ENCODE measurements around the gene RIPK4.

The RIPK4 gene

DNA sequence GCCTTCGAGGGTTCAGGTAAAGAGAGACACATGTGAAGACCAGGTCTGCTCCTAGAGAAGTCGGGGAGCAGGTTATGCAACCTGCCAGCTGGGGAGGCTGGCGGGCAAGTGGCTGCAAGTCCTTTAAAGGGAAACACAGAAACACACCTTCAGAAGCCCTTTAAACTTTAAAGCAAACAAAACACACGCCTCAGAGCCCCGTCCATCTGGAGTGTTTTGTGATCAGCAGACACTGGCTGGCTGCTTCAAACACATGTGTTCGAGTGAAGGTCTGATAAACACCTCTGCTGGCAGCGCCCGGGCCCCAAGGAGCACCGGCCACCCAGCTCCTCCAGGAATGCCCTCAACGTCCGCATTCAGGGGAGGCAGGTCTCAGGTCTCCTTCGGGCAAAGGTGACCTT is 15.2 kb downstream of the RIPK4 start:
- DNase-seq = no peak

DNA sequence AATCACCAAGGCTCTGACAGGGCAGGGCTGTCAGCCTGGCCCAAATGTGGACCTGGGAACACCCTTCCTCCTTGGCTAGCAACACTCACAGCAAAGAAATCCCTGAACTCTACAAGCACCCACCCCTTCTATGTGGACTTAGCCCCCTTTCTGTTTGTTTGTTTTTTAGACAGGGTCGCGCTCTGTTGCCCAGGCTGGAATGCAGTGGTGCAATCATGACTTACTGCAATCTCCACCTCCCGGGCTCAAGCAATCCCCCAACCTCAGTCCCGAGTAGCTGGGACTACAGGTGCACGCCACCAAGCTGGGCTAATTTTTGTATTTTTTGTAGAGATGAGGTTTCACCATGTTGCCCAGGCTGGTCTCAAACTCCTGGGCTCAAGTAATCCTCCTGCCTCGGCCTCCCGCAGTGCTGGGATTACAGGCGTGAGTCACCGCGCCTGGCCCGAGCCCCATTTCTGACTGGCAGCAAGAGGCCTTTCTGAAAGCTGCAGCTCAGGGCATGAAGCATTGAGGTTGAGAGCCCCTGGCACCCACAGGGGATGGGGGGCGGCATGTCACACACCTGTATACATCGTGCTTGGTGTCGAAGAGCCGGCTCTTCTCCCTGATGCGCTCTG is 16.2 kb downstream of the RIPK4 start:
- no peak for DNase-seq

DNA sequence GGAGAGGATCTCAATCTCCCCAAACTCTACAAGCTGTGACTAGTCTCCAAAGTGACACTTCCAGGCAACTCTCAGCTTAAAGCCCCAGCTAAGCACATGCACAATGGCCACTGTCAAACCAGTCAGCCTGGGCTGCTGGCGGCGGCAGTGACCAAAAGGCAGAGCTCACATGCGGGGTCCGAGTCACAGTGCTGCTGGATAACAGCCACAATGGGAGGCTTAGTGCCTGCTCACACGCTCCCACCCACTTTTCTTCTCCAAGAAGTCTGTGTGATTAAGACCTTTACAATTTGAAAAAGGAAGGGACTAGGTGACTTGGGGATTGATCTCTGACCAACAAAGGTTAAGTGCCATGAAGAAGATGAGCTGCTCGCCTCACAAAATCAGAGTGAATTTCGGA is 16.8 kb downstream of the RIPK4 start:
- no peak for DNase-seq

DNA sequence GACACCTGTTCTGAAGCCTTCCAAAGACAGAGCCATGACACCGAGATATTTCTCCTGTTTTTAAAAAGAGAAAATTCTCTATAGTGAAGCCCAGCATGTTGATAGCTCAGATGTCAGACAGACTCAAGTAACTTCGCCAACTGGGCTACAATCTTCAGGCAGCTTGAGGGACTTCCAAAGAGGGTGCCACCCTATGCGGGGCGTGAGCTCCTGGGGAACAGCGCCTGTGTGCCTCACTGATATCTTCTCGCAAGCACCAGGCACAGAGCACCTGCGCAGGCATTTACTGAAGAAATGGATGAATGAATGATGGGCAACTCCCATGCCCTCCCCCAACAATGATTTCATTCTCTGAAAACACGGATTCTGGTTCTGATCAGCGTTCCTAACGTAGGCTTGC is 17.6 kb downstream of the RIPK4 start:
- no peak for DNase-seq

DNA sequence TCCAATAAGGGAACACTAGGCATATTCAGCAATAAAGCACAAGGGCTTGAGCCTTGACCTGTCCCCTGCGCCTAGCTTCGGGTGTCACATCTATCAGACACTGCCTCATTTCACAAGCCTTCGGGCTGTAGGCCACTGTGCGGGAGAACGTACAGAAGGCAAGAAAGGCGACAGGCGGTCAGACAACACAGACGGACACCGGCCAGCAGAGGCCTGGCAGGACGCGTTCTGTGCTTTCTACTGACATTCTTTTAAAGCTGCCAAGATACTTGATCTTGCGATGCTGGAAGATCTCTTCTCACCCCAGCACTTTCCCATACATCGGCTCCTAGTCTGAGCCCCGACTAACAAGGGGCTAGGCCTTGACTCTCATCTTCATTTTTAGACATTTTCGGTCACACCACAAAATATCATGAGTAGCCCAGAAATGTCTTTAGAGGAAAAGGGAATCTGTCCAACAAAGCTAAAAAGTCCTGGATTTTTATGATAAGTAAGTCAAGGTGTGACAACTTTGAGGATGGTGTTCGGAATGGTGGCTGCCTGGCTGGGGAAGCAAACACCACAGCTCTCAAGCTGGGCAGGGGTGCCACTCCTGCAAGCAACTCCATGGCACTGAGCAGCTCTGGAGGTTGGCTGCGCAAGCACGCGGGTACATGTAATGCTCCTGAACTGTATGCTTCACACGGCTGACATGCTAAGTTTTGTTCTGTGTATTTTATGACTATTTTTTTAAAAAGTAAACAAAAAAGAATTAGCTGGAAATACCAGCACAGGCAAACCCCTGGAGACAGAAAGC is 18.7 kb downstream of the RIPK4 start:
- DNase-seq = no peak

DNA sequence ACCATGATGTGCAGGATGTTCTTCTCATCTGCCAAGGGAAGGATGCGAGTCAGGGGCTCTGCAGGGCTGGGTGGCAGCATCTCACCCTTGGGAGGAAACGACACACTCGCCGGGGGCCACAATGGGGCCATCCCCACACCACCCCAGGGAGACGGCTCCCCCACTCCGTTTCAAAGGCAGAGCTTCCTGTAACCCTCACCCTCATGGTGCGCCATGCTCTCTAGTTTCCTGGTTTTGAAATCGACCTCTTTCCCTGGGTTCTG is 20.2 kb downstream of the RIPK4 start:
- no peak for DNase-seq

DNA sequence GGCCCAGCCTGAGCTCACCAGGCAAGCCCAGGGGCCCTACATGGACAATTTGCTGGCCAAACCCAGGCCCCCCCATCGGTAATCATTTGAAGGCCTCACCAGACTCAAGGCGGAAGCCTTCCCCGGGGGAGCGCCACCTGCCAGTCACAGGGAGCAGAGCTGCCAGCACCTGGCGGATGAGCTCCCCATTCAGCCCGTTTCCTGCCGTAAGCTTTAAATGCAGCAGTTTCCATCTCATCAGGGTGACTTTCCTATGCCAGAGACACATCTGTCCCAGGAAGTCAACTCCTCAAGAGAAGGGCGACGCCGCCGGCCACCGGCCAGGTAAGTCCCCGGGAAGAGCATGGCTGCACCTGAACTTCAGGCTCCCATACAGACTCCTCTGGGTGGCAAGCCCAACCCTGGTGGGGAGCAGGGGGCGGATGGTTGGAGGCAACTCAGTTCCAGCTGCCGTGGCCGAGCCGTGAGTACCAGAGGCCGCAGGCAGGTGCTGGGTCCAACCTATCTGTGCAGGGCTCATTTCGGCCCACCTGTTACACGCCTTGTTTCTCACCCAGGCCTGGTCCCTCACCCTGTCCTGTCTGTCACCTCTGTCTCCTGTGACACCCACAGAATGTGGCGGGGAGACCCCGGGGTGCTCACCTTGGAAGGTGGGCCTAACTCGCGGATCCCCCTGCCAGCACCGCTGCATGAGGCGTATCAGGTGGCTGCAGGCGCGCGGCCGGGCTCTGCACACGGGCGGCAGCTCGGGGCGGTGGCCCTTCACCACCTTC is 20.7 kb downstream of the RIPK4 start:
- DNase-seq = no peak

DNA sequence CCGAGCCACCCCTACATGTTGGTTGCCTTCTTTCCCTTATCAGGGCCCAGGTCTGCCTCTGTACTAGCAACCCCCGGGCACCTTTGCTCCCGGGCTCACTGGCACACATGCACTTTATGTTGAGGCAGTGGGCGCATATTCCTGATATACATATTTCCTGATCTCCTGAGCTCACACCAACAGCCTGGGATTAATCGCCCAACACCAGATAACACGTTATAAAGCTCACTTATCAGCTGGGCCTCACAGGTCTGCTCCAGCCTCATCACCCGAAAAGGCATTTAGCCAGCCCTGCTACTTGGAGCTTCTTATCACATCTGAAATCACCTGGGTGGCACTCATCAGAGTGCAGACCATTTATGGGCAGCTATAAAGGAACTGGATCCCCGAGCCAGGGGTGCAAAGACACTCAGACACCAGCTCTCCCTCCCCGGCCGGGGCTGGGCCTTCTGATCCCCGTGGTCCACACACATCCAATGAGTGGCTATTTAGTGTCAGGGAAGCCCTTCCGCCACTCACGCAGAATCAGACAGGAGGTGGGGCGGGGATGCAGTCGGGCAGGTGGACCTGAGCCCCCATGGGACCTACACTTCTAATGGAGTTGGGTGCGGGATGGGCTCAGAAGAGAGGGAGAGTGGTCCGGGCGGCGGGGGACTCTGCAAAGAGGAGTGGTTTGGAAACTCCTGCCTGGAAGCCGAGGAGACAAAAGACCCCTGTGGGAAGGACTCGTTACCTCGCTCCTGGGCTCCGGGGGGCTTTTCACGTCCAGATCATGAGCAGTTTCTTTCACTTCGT is 21.6 kb downstream of the RIPK4 start:
- no peak for DNase-seq

DNA sequence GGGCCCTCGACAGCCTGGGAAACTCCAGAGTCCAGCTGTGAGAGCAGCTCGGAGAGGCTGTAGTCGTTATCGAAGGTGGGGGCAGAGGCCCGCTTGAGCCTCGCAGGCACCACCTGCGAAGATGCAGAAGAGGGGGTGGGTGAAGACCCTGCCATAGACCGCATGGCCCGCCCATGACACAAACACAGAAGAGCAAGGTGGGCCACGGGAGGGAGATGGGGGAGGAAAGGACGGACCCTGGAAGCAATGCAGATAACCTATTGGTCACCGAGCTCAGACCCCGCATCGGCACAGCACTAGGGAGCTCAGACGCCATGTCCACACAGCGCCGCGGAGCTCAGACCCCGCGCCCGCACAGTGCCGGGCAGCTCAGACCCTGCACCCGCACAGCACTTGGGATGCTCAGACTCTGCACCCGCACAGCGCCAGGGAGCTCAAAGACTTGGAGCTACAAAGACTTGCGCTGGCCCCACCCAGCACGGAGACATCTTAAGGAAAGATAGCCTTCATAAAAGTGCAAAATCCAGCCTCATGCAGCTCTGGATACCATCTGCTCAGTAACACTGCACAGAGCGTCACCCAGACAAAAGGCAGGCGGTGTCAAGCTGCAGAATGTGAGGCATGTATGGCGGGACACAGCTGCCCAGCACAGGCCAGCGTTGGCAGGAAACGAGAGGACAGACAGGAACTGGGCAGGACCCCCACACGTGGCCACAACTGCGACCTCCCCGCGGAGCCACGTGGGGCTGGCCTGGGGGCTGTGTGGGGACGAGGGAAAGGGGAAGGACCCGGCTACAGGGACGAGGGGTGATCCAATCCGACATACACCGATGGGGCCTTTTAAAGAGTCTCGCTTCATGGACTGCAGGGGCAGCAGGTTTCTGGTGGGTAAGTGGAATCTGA is 22.6 kb downstream of the RIPK4 start:
- DNase-seq = no peak

DNA sequence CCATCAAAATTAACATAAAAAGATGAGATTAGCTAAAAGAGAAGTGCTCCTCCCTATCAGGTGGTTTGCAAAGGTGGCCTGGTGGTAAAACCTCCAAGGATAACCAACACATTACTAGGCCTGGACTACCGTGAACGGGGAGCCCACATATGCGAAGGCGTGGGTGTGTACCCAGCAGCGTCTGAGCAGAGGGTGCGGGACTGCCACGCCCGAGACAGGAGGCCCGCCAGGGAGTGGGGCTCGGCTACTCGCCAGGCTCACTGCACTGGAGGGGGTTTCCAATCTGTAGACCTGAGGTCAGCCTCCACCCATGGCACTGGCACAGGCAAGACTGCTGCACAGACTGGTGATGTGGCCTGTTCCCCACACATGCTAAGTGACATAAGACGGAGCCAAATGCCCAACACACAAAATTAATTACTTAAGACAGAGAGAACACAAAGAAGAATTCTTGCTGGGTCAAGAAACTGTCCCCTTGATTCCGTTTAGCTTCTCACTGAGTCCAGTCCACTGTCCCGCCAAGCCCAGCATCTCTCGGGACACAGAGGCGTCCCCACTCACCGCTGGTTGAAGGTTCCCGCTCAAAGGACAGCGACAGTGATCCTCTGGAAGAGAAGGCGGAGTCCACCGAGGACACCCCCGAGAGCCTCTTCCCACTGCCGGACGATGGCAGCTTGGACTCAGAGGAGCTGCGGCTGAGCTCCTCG is 23.4 kb downstream of the RIPK4 start:
- DNase-seq = no peak

DNA sequence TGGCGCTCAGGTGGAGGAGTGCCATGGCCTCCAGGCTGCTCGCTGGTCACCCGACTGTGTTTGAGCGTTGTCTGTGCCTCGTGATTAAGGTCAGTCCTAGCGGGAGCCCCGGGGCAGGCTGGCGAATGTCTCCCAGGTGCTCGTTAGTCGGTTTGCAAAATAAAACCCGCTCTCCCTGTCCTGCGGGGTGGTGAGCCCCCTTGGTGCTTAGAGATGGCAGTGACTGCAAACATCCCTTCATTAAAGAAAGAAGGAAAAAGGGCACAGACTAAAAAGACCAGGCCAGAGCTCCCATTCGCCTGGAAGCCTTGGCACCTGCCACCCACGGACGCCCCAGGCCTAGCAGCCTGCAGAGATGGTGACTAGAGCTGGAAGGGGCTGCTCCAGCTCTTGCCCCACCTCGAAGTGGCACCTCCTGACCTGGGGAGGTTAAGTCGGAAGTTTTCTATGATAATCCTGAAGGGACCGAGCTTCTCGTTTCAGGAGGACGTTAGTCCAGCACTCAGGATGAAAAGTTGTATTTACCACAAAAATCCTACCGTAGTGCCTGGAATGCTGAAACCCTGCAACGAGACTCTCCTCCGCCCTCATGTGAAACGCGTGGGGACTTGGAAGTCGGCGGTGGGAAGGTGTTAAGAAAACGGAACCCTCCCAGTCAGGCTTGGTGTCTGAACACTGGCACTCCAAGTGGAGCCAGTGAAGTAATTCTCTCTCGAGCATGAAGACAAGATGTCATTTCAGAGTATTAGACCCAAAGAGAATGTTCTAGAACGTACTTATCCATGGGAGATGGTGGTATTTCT is 24.6 kb downstream of the RIPK4 start:
- DNase-seq = no peak

DNA sequence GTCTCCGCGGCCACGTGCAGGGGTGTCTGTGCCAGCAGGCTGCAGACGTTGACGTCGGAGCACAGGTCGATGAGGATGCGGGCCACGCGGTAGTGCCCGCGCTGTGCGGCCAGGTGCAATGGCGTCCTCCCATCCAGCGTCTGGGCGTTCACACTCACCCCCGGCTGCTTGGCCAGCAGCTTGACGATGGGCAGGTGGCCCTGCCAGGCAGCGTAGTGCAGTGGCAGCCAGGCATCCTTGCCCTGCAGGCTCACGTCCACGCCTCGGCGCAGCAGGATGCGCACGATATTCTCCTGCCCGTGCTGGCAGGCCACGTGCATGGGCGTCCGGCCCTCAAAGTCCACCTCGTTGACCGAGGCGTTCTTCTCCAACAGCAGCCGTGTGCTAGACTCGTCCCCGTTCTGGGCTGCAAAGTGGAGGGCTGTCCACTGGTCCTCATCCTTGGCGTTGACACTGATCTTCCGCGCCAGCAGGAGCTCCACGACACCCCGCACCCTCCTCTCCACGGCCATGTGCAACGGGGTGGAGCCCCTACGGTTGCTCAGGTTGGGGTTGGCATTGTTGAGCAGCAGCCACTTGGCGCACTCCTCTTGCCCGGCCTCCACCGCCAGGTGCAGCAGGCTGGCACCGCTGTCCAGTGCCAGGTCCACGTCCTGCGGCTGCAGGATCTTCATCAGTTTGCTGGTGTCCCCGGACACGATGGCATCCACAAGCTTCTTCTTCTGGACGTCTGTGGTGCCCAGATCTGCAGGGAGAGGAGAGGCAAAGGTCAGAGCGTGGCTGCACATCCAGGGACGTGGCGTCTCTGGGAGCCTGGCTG is 25.4 kb downstream of the RIPK4 start:
- DNase-seq = no peak

DNA sequence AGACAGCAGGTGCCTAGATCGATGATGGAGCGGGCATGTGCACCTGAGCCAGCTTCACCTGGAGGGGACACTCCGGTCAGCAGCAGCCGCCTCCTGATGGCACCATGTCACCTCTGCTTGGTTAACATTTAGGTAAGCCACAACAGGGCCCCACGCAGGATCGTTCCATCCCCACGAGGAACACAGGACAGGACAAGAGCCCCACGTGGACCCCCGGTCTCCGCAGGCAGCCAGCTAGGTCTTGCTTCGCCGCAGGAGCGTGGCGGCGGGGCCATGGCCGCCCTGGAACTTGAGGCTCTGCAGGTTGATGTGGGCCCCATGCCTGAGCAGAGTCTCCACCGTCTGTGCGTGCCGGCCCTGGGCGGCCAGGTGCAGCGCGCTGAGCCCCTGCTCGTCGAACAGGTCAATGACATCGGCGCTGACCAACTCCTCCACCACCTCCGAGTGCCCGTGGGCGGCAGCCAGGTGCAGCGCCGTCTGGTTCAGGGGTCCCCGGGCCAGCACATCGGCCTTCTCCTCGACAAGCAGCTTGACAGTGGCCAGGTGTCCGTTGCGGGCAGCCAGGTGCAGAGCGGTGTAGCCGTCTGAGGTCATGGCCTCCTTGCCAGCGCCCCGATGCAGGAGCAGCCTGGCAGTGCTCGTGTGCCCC is 26.1 kb downstream of the RIPK4 start:
- DNase-seq = no peak

DNA sequence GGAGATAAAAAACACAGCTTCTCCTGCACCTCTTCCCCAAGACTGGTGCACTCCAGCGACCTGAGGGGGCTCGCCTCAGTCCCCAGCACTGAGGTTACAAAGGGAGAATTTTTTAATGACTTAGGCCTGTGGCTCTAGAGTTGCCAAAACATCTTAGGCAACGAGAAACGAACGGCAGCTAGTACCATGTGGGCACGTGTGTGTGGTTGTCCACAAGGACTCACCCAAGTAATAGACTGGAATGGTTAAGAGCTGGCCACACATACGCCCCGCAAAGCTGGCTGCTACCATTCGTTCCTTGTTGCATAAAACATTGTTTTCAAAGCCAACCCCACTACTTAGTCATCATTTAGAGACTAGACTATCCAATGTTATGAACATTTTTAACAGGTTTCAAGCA is 26.9 kb downstream of the RIPK4 start:
- DNase-seq = no peak

DNA sequence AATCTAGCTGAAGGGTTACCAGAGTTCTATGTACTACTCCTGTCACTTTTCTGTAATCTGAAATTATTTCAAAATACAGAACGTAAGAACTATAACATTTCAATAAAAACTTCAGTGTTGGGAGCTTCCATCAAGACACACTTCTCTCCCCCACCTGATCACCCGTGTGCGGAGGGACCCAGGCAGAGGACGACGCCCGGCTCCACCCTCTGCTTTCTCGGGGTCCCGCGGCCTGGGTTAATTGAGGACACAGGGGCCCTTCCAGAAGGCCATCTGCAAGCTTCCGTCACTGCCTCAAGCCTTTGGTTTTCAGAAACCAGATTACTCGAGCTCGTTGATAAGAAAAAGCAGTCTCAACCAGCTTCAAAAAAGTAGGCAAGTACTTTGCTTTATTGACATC is 27.8 kb downstream of the RIPK4 start:
- DNase-seq = no peak

DNA sequence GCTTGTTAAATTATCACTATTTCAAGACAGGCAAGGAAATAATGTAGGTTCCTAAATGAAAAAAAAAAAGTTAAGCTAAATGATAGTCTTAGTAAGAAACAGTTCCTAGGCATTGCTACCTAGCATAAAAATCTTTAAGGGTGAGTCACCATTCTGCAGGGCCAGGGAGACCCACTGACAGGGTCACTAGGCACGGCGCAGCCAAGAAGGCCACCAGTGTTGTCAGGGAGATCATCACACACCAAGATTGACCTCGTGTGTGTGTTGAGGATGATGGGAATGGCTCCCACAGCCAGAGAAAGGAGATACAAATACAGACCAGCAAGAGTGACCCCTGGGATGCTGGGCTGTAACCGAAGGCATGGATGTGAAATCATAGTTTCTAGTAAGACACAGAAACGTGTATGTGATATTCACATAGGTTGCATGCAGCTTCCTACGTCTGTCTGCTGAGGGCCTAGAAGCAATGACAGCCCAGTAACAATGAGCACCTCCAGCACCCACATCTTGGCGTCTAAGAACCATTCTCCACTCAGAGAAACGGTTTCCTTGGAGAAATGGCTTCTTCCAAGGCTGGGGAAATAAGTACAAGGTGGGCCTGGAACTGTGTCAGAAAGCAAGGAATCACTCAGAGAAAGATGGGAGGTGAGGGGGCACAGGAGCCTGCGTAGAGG is 29.1 kb downstream of the RIPK4 start:
- DNase-seq = no peak

DNA sequence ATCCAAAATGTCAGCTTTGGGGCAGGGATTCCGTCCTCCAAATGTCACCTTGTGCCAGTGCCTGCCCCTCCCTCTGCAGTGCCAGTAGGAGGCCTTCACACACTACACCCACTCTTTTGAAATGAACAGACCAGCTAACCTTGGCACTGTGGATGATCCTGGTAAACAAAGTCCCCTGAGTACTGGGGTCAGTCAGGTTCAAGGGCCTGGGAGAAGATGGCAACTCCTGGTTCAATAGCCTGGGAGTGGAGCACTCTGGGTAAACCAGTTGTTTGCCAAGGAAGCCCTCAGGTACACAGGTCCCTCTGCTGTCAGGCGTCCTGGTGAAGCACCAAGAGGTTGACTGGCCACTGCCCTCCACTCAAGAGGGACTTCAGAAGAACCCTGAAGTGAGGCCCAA is 30.4 kb downstream of the RIPK4 start:
- no peak for DNase-seq

DNA sequence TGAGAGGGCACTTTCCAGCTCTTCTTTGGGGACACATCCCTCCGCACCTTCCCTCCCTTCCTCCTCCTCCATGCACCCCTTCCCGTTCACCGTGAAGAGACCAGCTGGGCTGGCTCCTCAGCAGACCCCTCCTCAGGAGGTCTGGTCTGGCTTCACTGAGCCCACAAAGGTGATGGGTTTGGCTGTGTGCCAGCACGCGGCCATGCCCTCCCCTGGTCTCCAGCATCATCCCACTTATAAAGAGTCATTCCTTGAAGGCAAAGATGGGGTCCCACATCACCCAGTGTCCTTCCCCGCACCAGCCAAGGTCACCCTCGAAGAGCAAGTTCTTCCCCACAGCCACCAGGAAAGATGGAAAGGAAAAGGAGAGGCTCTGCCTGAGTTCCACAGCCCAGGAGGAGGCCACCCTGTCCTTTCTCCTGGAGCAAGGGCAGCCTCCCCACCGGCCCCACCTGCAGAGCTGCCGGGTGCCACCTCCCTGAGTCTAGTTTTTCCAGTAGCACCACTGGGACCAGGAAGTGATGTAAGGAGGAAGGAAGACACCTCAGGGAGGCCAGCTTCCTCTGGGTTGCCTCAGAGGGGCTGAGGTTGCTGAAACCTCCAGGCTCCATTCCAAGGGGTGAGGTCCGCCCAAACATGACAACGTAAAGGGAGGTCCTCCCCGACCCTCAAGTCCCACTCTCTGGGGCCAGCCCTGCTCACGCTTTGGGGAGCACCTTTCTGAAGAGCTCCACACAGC is 32.7 kb downstream of the RIPK4 start:
- DNase-seq = no peak
